Cardiac septum (tissue), 1 donor: ENCODE results near the gene GAN. TPM values are rescaled to one million over a fixed set of nuclear protein-coding genes. Genes with fewer than 3 reads are reported as not detected.
"Not testable (repeated sequence)": the region's sequence is repeated elsewhere in the genome, so short reads cannot be mapped to it uniquely, and the experiment has no call there.

Source experiments
- DNase-seq: peaks from one replicate; pipeline ENCODE4 v3.0.0-alpha.2; 2020; ENCODE audit warnings: low spot score
- intact Hi-C: fragments of 100-400 bp; cut with DNase I; formaldehyde crosslinking; loops from one replicate; pipeline ENCODE4 v1.14.0; 2022
- total RNA-seq: library from RNA; stranded (reverse); fragmentation: NEBNext Ultra II Directional; extraction: Animal tissue kit (Norgen Biotek cat#: 25700); gene quantifications from one replicate; pipeline ENCODE4 v1.2.1, GENCODE V29; 2021
- donor health status: DM: no; HTN: no; CAD: no.

The GAN gene
- total RNA-seq, 1 donor from 2014 or later = 13.3 TPM

GRCh38 chr16:81335669-81336068, 20.9 kb downstream of the GAN start:
- intact Hi-C loops = no loop called here
- no peak for DNase-seq

GRCh38 chr16:81337097-81337496, 22.3 kb downstream of the GAN start:
- intact Hi-C loops = no loop called here
- DNase-seq = no peak

GRCh38 chr16:81345172-81345571, 30.4 kb downstream of the GAN start:
- DNase-seq, intact Hi-C loops: not testable (repeated sequence)

- DNase-seq = no peak
- intact Hi-C loops = no loop called here
Measured at GRCh38 chr16:81347425-81347824, 32.7 kb downstream of the GAN start.

GRCh38 chr16:81349608-81350305, 35.0 kb downstream of the GAN start:
- no peak for DNase-seq
- intact Hi-C loops = no loop called here

- intact Hi-C loops = no loop called here
- DNase-seq = no peak
Measured at GRCh38 chr16:81350306-81350615, 35.5 kb downstream of the GAN start.

- no peak for DNase-seq
- intact Hi-C loops = no loop called here
Measured at GRCh38 chr16:81353895-81354294, 39.1 kb downstream of the GAN start.

- intact Hi-C loops = no loop called here
Measured at GRCh38 chr16:81357711-81358260, 43.0 kb downstream of the GAN start.

GRCh38 chr16:81358860-81359259, 44.1 kb downstream of the GAN start:
- intact Hi-C loops = no loop called here
- no peak for DNase-seq

More at GRCh38 chr16:81357711-81358260, 43.0 kb downstream of the GAN start:
- no peak for DNase-seq

GRCh38 chr16:81360135-81360534, 45.4 kb downstream of the GAN start:
- intact Hi-C loops = no loop called here
- DNase-seq = no peak

GRCh38 chr16:81365731-81366130, 51.0 kb downstream of the GAN start:
- intact Hi-C loops = loop anchor here (2.0 to 5.0 kb wide), 2 partner anchors 37 to 357 kb away; no protein-coding TSS in a partner anchor

GRCh38 chr16:81366316-81366932, 51.7 kb downstream of the GAN start:
- intact Hi-C loops = loop anchor here (2.0 to 5.0 kb wide), 2 partner anchors 36 to 356 kb away; no protein-coding TSS in a partner anchor
- DNase-seq = no peak

More at GRCh38 chr16:81365731-81366130, 51.0 kb downstream of the GAN start:
- DNase-seq = no peak

- no peak for DNase-seq
- intact Hi-C loops = loop anchor here (2.0 to 5.0 kb wide), 2 partner anchors 35 to 354 kb away; no protein-coding TSS in a partner anchor
Measured at GRCh38 chr16:81367821-81368220, 53.1 kb downstream of the GAN start.

GRCh38 chr16:81369888-81370504, 55.2 kb downstream of the GAN start:
- DNase-seq = no peak
- intact Hi-C loops = loop anchor here (5.0 kb wide), 1 partner anchor 352 kb away; no protein-coding TSS in a partner anchor

GRCh38 chr16:81371106-81371505, 56.3 kb downstream of the GAN start:
- no peak for DNase-seq
- intact Hi-C loops = no loop called here

GRCh38 chr16:81374550-81374949, 59.8 kb downstream of the GAN start:
- intact Hi-C loops = no loop called here
- no peak for DNase-seq

GRCh38 chr16:81376880-81377279, 62.1 kb downstream of the GAN start:
- intact Hi-C loops = no loop called here
- no peak for DNase-seq

GRCh38 chr16:81378049-81378448, 63.3 kb downstream of the GAN start:
- intact Hi-C loops = no loop called here
- no peak for DNase-seq

- intact Hi-C loops = no loop called here
- no peak for DNase-seq
Measured at GRCh38 chr16:81380932-81381331, 66.2 kb downstream of the GAN start.

GRCh38 chr16:81384006-81384405, 69.2 kb downstream of the GAN start:
- intact Hi-C loops = no loop called here
- no peak for DNase-seq
